SK-MEL-5 (cell line): ENCODE measurements around the gene AKR1A1. TPM values are rescaled to one million over a fixed set of nuclear protein-coding genes. Genes with fewer than 3 reads are reported as not detected.

ENCODE experiments used
- DNase-seq: peaks from one replicate; pipeline ENCODE4 v3.0.0-alpha.2; 2016; ENCODE audit warnings: low read depth, low spot score
- in situ Hi-C: cut with HindIII; loops from 2 replicates; pipeline ENCODE4 v1.10.0; 2016; ENCODE audit warnings: low sequenced_read_pairs, high pct_unique_total_duplicates, low pct_unique_long_range_greater_than_20kb
- total RNA-seq: library from RNA; depleted of rRNA; stranded (reverse); fragments of >200 nt; shearing (Covaris generic); gene quantifications from 2 replicates; pipeline ENCODE4 v1.2.3, GENCODE V29; 2014

The AKR1A1 gene
- total RNA-seq, 1 experiment from 2014 or later, result 53.3 TPM

DNA sequence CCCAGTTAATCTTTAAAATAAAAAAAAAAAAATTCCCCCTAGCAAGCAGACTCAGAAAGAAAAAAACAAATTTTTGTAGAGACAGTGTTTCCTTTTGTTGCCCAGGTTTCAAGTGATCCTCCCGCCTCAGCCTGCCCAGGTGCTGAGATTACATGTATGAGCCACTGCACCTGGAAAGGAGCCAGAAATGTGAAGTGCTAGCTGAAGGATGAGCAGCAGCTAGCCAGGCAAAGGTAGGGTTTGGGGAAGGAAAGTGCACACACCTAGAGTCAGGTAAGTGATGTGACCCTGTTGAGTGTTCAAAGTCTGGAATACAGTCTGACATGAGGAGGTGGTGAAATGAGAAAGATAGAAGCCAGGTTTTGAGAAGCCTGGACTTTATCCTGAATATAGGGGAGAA is 1.7 kb downstream of the AKR1A1 start:
- DNase-seq, result no peak
- in situ Hi-C loops, result no loop called here

DNA sequence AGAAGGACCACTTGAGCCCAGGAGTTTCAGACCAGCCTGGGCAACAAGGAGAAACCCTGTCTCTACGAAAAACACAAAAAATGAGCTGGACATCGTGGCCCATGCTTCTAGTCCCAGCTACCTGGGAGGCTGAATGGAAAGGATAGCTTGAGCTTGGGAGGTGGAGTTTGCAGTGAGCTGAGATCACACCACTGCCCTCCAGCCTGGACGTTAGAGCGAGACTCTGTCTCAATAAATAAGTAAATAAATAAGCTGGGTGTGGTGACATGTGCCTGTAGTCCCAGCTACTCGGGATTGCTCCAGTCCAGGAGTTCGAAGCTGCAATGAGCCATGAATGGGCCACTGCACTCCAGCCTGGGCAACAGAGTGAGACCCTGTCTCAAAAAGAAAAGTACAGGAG is 3.6 kb downstream of the AKR1A1 start:
- DNase-seq, result no peak
- in situ Hi-C loops, result no loop called here

DNA sequence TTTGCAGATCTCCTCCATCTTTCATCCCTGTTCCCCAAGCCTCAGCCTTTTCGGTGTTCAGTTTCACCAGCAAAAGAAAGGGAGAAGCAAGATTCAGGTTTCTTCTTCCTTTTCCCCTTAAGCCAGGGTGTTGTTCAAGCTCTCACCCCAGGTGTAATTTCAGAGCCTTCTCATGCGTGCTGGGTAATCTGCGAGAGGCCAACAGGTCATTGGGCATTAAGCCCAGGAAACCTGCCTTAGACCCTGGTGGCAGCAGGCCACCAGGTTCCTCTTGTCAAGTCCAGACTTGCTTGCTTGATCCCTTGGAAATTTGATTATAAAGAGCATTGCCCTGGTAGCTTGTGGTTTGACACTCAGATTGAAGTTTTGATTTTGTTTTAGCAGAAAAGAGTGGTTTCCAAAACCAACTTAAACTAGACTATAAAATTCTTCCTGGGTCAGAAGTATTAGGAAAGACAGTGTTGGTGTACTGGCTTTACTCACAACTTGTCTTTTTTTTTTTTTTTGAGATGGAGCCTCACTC is 6.9 kb downstream of the AKR1A1 start:
- no peak for DNase-seq
- in situ Hi-C loops, result no loop called here

DNA sequence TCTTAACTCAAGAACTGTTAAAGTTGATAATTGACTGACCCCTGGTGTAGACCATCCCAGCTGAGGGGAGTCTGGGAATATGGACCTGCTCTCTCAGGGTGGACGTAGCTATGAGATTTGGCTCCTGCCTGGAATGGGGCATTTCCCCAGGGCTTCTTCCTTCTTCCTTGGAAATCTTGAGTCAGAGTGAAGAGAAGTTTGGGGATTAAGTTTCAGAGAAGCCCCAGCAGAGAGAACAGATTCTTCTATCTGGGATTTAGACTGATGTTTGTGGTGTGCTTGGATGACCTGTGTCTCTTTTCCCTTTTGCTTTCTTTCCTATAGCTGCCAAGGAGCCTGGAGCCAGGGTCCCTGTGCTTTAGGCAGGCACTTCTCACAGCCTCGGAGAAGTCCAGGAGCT is 13.2 kb downstream of the AKR1A1 start:
- DNase-seq, result no peak
- in situ Hi-C loops, result no loop called here

DNA sequence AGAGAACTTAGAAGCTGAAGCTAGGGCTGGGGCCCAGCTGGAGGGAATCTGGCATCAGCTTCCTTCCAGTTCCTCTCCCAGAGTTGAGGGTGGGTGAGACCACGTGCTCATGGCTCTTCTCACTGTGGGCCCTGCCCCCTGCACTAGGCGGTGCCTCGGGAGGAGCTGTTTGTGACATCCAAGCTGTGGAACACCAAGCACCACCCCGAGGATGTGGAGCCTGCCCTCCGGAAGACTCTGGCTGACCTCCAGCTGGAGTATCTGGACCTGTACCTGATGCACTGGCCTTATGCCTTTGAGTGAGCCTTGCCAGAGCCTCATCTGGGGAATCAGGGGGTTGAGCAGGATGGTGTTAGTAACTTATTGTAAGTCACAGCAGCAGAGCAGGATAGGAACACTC is 16.1 kb downstream of the AKR1A1 start:
- no peak for DNase-seq
- in situ Hi-C loops, result no loop called here

DNA sequence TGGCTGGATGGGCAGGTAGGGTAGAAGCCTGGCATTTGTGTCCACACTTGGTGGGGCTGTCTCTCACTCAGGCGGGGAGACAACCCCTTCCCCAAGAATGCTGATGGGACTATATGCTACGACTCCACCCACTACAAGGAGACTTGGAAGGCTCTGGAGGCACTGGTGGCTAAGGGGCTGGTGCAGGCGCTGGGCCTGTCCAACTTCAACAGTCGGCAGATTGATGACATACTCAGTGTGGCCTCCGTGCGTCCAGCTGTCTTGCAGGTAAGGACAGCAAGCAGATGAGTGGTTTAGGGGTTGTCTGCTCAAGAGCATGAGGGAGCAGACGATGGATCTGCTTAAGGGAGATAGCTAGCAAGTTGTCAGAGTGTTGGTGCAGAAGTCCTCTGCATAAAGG is 17.3 kb downstream of the AKR1A1 start:
- in situ Hi-C loops, result no loop called here
- DNase-seq, result no peak

DNA sequence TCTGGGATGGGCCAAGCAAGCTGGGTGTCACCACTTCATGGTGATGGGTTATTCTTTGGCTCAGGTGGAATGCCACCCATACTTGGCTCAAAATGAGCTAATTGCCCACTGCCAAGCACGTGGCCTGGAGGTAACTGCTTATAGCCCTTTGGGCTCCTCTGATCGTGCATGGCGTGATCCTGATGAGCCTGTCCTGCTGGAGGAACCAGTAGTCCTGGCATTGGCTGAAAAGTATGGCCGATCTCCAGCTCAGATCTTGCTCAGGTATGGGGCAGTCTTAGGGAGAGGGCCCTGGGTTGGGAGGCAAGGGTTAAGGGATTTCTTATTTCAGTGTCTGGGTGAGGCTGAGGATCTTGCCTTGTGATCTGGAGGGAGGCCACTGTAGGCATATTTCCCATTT is 17.8 kb downstream of the AKR1A1 start:
- DNase-seq, result no peak
- in situ Hi-C loops, result no loop called here

DNA sequence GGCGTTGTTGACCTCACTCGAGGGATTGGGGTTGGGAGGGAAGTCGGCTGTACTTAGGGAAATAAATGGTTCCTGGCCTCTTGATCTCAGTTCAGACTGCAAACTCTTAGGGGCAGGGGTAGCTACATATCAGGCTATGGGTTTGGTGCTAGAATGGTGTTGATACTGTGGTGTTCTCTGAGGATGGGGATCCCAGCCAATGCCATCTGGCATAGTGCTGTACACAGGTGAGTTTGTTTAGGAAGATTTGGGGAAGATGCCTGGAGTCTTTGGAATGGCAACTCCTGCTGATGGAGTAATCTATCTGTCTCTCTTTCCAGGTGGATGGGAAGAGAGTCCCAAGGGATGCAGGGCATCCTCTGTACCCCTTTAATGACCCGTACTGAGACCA is 18.9 kb downstream of the AKR1A1 start:
- DNase-seq, result no peak
- in situ Hi-C loops, result no loop called here

DNA sequence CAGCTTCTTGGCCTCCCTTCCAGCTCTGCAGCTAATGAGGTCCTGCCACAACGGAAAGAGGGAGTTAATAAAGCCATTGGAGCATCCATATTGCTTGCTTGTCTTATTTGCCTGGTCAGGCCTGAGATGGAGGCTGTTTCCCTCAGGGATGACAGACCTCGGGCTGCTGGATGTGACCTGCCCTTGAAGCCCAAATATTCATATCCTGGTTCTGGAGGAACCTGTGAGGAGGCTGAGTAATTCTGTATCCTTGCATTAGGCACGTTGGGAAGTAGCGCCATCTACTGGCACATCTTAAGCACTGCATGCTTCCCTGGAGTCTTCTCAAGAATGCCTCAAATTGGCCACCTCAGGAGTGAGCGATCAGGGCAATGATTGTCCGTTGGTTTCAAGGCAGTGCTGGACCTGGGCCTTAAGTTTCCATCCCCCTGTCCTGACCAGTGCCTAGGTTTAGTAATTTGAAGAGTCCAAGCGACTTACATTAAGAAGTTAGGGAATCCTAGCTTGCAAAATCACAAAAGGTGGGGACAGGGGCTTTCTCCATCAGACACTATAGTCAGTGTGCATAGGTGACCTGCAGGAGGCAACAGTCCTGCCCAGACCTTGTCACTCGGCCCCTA is 19.4 kb downstream of the AKR1A1 start:
- in situ Hi-C loops, result no loop called here

DNA sequence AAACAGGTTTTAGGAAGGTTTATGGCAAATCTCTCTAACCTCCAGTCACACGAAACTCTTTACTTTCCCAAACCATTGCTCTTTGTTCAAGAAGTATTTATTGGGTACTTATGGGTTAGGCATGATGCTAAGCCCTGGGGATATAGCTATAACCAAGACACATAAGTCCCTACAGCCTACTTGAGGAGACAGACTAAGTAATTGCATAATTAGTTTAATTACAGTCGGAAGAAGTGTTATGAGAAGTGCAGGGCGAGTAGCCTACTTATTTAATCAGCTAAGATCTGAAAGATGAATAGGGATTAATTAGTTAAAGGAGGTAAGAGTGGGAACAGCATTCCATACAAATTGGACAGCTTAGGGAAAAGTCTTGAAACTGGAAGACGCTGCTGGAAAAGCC is 20.0 kb downstream of the AKR1A1 start:
- in situ Hi-C loops, result no loop called here

More for the DNA sequence above, 19.4 kb downstream of the AKR1A1 start:
- peak; percentile 77 for DNase-seq

DNA sequence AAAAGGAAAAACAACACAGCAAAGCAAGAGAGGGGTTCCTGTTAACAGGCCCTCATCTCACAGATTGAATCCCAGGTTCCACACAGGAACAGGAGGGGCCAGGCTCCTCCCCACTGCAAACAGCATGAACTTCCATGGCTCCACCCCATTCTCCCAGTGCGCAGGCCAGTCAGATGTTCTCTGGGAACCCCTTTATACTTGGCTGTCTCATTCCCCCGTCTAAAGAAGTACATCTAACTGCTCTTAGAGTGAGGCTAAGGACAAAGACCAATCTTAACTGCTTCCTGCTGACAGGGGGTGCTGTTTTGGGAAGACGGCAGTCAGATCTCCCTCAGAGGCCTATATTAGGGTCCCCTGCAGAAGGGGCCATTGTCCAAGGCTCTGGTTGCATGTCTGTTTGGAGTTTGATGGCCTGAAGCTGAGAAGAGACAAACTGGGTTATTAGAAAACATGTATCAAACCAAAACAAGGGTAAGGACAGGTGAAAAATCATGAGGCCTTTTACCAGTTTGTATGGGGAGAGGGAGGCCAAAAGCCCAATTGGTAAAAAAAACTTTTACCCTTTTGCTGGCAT is 22.7 kb downstream of the AKR1A1 start:
- in situ Hi-C loops, result no loop called here
- no peak for DNase-seq

More for the DNA sequence above, 20.0 kb downstream of the AKR1A1 start:
- DNase-seq, result no peak

DNA sequence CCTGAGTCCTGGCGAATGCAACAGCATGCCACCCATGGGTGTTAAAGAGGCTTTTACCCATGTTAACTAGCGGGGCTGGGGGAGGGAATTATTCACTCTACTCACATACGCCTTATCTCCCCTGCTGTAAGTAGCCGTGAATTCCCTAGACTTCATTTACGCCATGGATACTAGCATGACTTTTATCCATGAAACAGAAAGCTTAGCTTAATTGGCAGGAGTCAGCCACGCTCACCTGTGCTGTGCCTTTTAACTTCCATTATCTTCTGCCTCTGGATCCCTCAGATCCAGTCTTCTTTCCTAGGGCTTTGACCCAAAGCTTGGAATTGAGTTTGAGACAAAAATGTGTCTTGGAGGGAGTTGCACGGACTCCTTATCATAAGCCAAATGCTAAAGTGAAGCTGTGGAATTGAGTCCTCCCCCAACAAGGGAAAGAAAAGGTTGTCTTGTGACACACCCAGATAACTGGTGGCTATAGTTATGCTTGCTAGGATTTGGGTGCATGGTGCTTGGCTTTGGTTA is 23.5 kb downstream of the AKR1A1 start:
- in situ Hi-C loops, result no loop called here
- DNase-seq, result no peak

DNA sequence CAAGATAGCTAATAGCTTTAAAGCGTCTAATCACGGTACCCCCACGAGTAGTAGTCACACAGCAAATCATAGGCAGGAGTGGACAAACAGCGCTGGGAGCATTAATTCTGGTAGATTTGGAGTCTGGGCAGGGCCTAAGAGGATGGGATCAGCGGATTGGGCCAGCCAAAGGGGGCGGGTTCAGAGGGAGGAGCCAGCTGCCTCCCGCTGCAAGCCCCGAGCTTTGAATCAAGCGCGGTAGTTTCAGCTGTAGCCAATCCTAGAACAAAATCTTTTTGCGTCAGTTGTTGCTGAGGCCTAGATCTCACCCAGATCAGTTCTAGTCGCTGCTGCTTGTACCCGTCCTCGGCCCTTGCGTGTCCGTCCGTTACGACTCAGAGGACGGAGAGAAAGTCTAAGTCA is 32.6 kb downstream of the AKR1A1 start:
- in situ Hi-C loops, result no loop called here
- peak; percentile 96 for DNase-seq

DNA sequence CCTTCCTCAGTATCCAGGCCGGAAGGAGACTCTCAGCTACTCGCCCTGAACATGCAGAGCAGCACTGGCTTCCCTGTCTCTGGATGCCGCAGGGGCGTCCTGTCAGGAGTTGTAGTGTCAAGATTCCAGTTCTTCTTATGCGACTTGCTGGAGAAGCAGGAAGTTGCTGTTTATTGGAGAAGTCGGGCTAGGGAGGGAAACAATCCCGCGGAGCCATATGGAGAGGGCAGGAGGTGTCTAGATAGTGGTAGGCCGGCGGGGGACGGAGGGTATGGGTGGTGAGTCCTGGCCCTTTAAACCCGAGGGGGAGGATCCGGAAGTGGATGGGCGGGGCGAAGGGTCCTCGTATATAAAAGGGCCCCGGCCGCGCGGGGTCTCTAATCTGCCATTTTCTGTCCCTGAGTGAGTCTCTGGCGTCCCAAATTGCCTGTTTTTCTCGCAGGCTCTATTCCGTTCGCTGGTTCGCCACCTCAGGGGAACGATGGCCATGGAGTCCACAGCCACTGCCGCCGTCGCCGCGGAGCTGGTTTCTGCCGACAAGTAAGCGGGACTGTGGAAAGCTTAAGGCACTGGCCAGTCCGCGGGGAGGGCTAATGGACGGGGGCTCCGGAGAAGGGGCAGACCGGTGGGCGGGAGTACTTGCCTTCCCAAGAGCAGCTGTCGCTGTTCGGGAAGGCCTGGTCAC is 33.2 kb downstream of the AKR1A1 start, which contains the start of gene NASP:
Gene NASP (plus strand): TSS at position 376 of the 685 bp plus-strand sequence. CDS start 106 bp downstream, at position 482.
- in situ Hi-C loops, result no loop called here
- DNase-seq, result peak; percentile 85

DNA sequence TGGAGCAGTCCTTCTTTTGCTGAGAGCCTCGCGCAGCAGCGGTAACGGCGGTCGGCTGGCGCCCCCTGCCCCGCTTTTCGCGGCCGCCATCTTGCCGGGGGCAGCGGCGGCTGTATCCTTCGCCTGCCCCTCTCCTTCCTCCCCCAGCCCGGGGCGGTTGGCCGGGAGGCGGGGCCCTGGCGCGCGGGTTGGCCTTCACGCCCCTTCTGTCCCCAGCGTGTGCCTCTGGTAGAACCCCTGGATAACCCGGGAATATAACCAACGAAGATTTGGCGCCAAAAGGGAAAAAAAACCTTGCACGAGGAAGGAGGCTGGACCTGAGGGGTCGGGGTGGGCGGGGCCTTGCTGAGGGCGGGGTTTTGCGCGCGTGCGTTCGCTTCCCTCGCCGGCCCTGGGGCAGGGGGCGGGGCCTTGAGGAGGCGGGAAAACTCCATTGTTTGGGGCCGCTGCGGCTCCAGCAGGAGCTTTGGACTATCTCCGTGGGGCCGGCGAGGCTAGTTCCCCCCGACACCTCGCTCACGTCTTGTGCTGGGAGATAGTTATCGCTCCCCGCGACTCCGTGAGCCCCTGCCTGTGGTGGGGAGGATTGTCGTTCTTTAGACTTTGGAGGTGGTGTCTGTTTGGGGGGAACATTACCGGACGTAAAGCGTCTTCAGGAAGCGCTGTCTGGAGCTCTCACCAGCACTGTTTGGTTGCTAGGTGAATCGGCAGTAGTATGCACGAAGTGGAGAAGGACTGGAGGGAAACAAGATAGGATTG is 33.9 kb downstream of the AKR1A1 start:
- peak; percentile 86 for DNase-seq
- in situ Hi-C loops, result no loop called here

DNA sequence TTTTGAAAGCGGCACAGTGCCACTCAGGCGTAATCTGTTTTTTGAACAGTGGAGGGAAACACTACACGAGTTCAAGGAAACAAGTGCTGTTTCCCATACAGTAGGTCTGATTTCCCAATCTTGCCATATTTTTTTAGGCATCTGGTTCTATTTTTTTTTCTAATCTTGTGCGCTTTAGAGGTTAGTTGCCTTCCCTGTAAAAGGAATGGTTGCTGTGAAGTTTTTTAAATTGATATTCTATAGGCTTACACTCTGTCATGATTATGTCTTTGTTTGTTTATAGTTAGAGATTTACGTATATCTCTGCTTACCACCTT is 34.4 kb downstream of the AKR1A1 start:
- in situ Hi-C loops, result no loop called here
- DNase-seq, result no peak

DNA sequence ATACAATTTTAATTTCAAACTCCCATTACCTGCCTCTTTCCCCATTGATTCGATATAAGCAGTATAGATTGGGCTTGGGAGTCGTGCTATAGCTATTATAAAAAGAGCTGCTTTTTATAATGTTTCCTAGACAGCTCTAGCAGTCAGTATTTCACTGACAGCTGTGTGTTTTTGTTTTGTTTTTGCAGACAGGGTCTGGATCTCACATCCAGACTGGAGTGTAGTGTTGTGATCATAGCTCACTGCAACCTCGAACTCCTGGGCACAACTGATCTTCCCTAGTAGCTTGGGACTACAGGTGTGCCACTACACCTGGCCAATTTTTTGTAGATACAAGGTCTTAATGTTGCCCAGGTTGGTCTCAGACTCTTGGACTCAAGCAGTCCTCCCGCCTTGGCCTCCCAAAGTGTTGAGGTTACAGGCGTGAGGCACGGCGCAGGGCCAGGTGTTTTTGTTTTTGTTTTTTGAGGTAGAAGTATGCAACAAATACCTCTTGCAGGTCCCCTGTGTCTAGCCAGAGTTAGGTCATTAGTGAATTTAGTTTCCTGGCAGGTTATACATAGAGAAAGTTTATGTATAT is 35.0 kb downstream of the AKR1A1 start:
- in situ Hi-C loops, result no loop called here
- no peak for DNase-seq

DNA sequence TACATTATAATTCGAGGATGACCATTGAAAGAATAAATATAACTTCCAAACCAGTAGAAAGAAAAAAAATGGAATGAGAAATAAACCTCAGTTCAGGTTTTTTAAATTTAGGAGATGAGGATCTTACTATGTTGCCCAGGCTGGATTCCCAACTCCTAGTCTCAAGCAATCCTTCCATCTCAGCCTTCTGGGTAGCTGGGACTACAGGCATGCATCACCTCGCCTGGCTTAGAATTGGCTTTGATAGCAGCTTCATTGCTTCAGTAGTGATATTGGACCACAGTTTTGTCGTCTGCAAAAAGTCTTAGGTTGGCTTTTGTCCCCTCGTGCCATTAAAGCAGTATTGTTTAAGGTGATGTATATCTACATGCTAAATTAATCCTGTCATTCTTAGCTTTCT is 36.1 kb downstream of the AKR1A1 start:
- DNase-seq, result no peak
- in situ Hi-C loops, result no loop called here
